ENCODE data around the gene CADM4. TPM values are rescaled to one million over a fixed set of nuclear protein-coding genes. Genes with fewer than 3 reads are reported as not detected.

The CADM4 gene
- polyA plus RNA-seq, 1 of the 3 experiments (the other 2 are of a cell fraction), result 28.9 TPM

GRCh38 chr19:43687660-43687997 is 48.0 kb upstream of the CADM4 start:
- no peaks in the 10 kb centered on the region for H3K9me3 ChIP-seq
- peaks cover 0 to 13% of the 10 kb centered on the region in 2 experiments; a peak in 1 of 4 replicates for H3K4me1 ChIP-seq (ENCODE audit: control insufficient read depth in 1 of 2, insufficient read depth in 2 of 2, low read depth in 1 of 2, low read length in 1 of 2)
- no peak overlapping the region for H3K9ac ChIP-seq
- no peaks in the 10 kb centered on the region for H4K20me1 ChIP-seq (ENCODE audit: insufficient read depth)
- no peaks in the 10 kb centered on the region for H3K79me2 ChIP-seq (ENCODE audit: insufficient read depth)
- H3K4me2 ChIP-seq, result peak overlapping the region; percentile 57
- H3K27me3 ChIP-seq (ENCODE audit: insufficient read depth), result no peaks in the 10 kb centered on the region
- H3K4me3 ChIP-seq (ENCODE audit: low read depth in 2 of 2, low read length in 1 of 2), result no peak overlapping the region
- H3K36me3 ChIP-seq (replicated peaks in 1 of 2; ENCODE audit: control insufficient read depth in 1 of 2, insufficient read depth in 2 of 2, low read length in 1 of 2), result no peaks in the 10 kb centered on the region
- no peak overlapping the region for H2AFZ ChIP-seq (ENCODE audit: low read depth)
- TF ChIP-seq MXI1 (IDR thresholded peaks at IDR 0.05; ENCODE audit: low read depth, low read length), result no peak
- TF ChIP-seq RXRA (IDR thresholded peaks at IDR 0.05; ENCODE audit: borderline replicate concordance, low read depth), result no peak
- no peak for TF ChIP-seq TEAD4 (IDR thresholded peaks at IDR 0.05; ENCODE audit: borderline replicate concordance, insufficient read depth)
- no peak for TF ChIP-seq POLR2AphosphoS5 (IDR thresholded peaks at IDR 0.05; ENCODE audit: low read depth, low read length)
- TF ChIP-seq FOXJ3 (CRISPR knock-in tag; IDR thresholded peaks at IDR 0.05), result no peak
- no peak for TF ChIP-seq ELF1 (IDR thresholded peaks at IDR 0.05)
- no peak for TF ChIP-seq GATA2 (CRISPR knock-in tag; IDR thresholded peaks at IDR 0.05)
- TF ChIP-seq FOXM1 (IDR thresholded peaks at IDR 0.05; ENCODE audit: low read depth), result no peak
- TF ChIP-seq PBX3 (IDR thresholded peaks at IDR 0.05), result no peak
- TF ChIP-seq MEF2A (IDR thresholded peaks at IDR 0.05; ENCODE audit: borderline replicate concordance, low read depth), result no peak
- TF ChIP-seq EP300 (IDR thresholded peaks at IDR 0.05; ENCODE audit: borderline replicate concordance in 1 of 2, low read depth in 1 of 2, low read length in 1 of 2), result no peak
- TF ChIP-seq SMC3 (IDR thresholded peaks at IDR 0.05; ENCODE audit: low read depth, low read length), result no peak
- TF ChIP-seq, protein P1, sequence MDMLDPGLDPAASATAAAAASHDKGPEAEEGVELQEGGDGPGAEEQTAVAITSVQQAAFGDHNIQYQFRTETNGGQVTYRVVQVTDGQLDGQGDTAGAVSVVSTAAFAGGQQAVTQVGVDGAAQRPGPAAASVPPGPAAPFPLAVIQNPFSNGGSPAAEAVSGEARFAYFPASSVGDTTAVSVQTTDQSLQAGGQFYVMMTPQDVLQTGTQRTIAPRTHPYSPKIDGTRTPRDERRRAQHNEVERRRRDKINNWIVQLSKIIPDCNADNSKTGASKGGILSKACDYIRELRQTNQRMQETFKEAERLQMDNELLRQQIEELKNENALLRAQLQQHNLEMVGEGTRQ (IDR thresholded peaks at IDR 0.05; ENCODE audit: borderline replicate concordance, low read depth, low read length), result no peak
- no peak for TF ChIP-seq EZH2phosphoT487 (IDR thresholded peaks at IDR 0.05; ENCODE audit: borderline replicate concordance, low read depth)
- TF ChIP-seq FOSL2 (IDR thresholded peaks at IDR 0.05; ENCODE audit: borderline replicate concordance, low read depth), result no peak
- DNase-seq, result no peak
- POLR2A ChIA-PET, result no interaction called here
- CTCF ChIA-PET, result interaction anchor here (1.2 kb wide), 1 partner anchor 58 kb away, joined by 4 read pairs; no protein-coding TSS in a partner anchor
- H3K9me2 ChIP-seq, result no peaks in the 10 kb centered on the region
- H3F3A ChIP-seq (replicated peaks; ENCODE audit: insufficient read depth), result no peaks in the 10 kb centered on the region
- 67% methylated on average over 1 of the region's 1 CpG for WGBS (ENCODE audit: low lambda C conversion rate)
- peak overlapping the region in 1 of 2 experiments; percentile 55; a peak in 1 of 4 replicates for H3K27ac ChIP-seq (ENCODE audit: low read depth in 2 of 2, low read length in 1 of 2)

GRCh38 chr19:43684326-43684725 is 44.7 kb upstream of the CADM4 start:
- no peak for DNase-seq
- no peaks in the 10 kb centered on the region for H3K36me3 ChIP-seq (replicated peaks in 1 of 2; ENCODE audit: control insufficient read depth in 1 of 2, insufficient read depth in 2 of 2, low read length in 1 of 2)
- WGBS (ENCODE audit: low lambda C conversion rate), result 50% methylated on average over 1 of the region's 1 CpG
- H3K27ac ChIP-seq (ENCODE audit: low read depth in 2 of 2, low read length in 1 of 2), result no peak overlapping the region
- H3K9ac ChIP-seq, result no peak overlapping the region
- H3K9me3 ChIP-seq, result no peaks in the 10 kb centered on the region
- H3K4me3 ChIP-seq (ENCODE audit: low read depth in 2 of 2, low read length in 1 of 2), result no peak overlapping the region
- no peaks in the 10 kb centered on the region for H3K79me2 ChIP-seq (ENCODE audit: insufficient read depth)
- H3K9me2 ChIP-seq, result no peaks in the 10 kb centered on the region
- H3F3A ChIP-seq (replicated peaks; ENCODE audit: insufficient read depth), result no peaks in the 10 kb centered on the region
- H2AFZ ChIP-seq (ENCODE audit: low read depth), result no peak overlapping the region
- no peaks in the 10 kb centered on the region for H3K27me3 ChIP-seq (ENCODE audit: insufficient read depth)
- ChIA-PET POLR2A (no interaction called here), CTCF (no interaction called here)
- H3K4me2 ChIP-seq, result no peak overlapping the region
- no peaks in the 10 kb centered on the region for H4K20me1 ChIP-seq (ENCODE audit: insufficient read depth)
- H3K4me1 ChIP-seq (ENCODE audit: control insufficient read depth in 1 of 2, insufficient read depth in 2 of 2, low read depth in 1 of 2, low read length in 1 of 2), result peaks cover 0 to 13% of the 10 kb centered on the region in 2 experiments; a peak in 1 of 4 replicates
- TF ChIP-seq RXRA (IDR thresholded peaks at IDR 0.05; ENCODE audit: borderline replicate concordance, low read depth), result no peak
- no peak for TF ChIP-seq MAX (IDR thresholded peaks at IDR 0.05; ENCODE audit: low read depth)
- no peak for TF ChIP-seq JUND (IDR thresholded peaks at IDR 0.05)
- no peak for TF ChIP-seq MEF2A (IDR thresholded peaks at IDR 0.05; ENCODE audit: borderline replicate concordance, low read depth)
- TF ChIP-seq FOSL2 (IDR thresholded peaks at IDR 0.05; ENCODE audit: borderline replicate concordance, low read depth), result no peak
- TF ChIP-seq, protein P2, sequence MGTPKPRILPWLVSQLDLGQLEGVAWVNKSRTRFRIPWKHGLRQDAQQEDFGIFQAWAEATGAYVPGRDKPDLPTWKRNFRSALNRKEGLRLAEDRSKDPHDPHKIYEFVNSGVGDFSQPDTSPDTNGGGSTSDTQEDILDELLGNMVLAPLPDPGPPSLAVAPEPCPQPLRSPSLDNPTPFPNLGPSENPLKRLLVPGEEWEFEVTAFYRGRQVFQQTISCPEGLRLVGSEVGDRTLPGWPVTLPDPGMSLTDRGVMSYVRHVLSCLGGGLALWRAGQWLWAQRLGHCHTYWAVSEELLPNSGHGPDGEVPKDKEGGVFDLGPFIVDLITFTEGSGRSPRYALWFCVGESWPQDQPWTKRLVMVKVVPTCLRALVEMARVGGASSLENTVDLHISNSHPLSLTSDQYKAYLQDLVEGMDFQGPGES (IDR thresholded peaks at IDR 0.05; ENCODE audit: low read depth, low read length), result no peak
- no peak for TF ChIP-seq RCOR1 (IDR thresholded peaks at IDR 0.05; ENCODE audit: low read length)
- TF ChIP-seq TAF1 (IDR thresholded peaks at IDR 0.05; ENCODE audit: borderline replicate concordance, low read depth, low read length), result no peak
- no peak for TF ChIP-seq RFX5 (IDR thresholded peaks at IDR 0.05; ENCODE audit: low read length)
- no peak for TF ChIP-seq RAD21 (IDR thresholded peaks at IDR 0.05; ENCODE audit: low read length)
- no peak for TF ChIP-seq TCF12 (IDR thresholded peaks at IDR 0.05)
- no peak for TF ChIP-seq ZBTB33 (IDR thresholded peaks at IDR 0.05; ENCODE audit: borderline replicate concordance, low read depth)
